Lung (tissue), 12 donors: ENCODE data around the gene PIGH. TPM values are rescaled to one million over a fixed set of nuclear protein-coding genes. Genes with fewer than 3 reads are reported as not detected.

Experiments used
- ATAC-seq: fragments of 200-7000 bp; cut with Tn5 transposase; one replicate; pipeline ENCODE4 v1.9.1; 2020; ENCODE audit warnings: moderate number of reproducible peaks; ENCODE audit not compliant: insufficient read depth, low FRiP score
- DNase-seq, 3 donors: peaks; one replicate each; pipeline ENCODE4 v3.0.0-alpha.2; 2013 to 2017
- H3K27ac ChIP-seq, 2 donors: one replicate each; pipeline ENCODE4 v1.5.1; 2013; ENCODE audit warnings: mild to moderate bottlenecking in 2 of 2, moderate library complexity in 2 of 2, control low read depth in 1 of 2, inconsistent platforms in 1 of 2, low read depth in 1 of 2, low read length in 1 of 2
- H3K27me3 ChIP-seq, 3 donors: one replicate each; pipeline ENCODE4 v1.5.1; 2013; ENCODE audit warnings: low read length in 2 of 3; ENCODE audit not compliant: control insufficient read depth in 3 of 3, insufficient read depth in 3 of 3
- H3K36me3 ChIP-seq, 4 donors: one replicate each; pipeline ENCODE4 v1.5.1; 2013; ENCODE audit warnings: low read length in 4 of 4, mild to moderate bottlenecking in 1 of 4, moderate library complexity in 1 of 4; ENCODE audit not compliant: control insufficient read depth in 4 of 4, insufficient read depth in 4 of 4
- H3K4me1 ChIP-seq, 5 donors: one replicate each; pipeline ENCODE4 v1.5.1; 2013; ENCODE audit warnings: low read length in 5 of 5, mild to moderate bottlenecking in 2 of 5, moderate library complexity in 1 of 5; ENCODE audit not compliant: control insufficient read depth in 5 of 5, insufficient read depth in 5 of 5
- H3K4me3 ChIP-seq: one replicate; pipeline ENCODE4 v1.5.1; 2013; ENCODE audit warnings: mild to moderate bottlenecking, control low read depth, moderate library complexity
- H3K9ac ChIP-seq, 2 donors: one replicate each; pipeline ENCODE4 v1.5.1; 2013; ENCODE audit warnings: low read length in 2 of 2, control low read depth in 1 of 2; ENCODE audit not compliant: insufficient read depth in 1 of 2
- H3K9me3 ChIP-seq, 4 donors: one replicate each; pipeline ENCODE4 v1.5.1; 2013; ENCODE audit warnings: low read length in 3 of 4, mild to moderate bottlenecking in 1 of 4, moderate library complexity in 1 of 4; ENCODE audit not compliant: control insufficient read depth in 4 of 4, insufficient read depth in 3 of 4
- WGBS, 2 donors: extraction: QIAGEN DNeasy Blood & Tissue Kit; methylation state at CpG; one replicate each; pipeline ENCODE4 v1.1.7; 2013; 5-methylcytosine and 5-hydroxymethylcytosine counted together
- polyA plus RNA-seq, 2 donors: library from polyadenylated mRNA; stranded (reverse); fragments of 200-250 nt; gene quantifications; one replicate each; pipeline ENCODE4 v1.2.1, GENCODE V29; 2013
- total RNA-seq, 2 donors: library from RNA; depleted of rRNA in 1 of 2; stranded (reverse); fragments of >200 nt in 1 of 2; gene quantifications; one replicate each; pipeline ENCODE4 v1.2.1, GENCODE V29; 2014 to 2021
- TF ChIP-seq, protein P1 (sequence below): IDR thresholded peaks from 2 replicates; pipeline ENCODE4 v1.5.1; 2012; ENCODE audit warnings: mild to moderate bottlenecking; ENCODE audit errors: control extremely low read depth, extremely low read depth
- donor health status: control.
- donor health status: control.
- donor health status: Bipolar disorder and iron deficiency.
- donor health status: healthy.
- donor health status: DM: yes; HTN: yes; CAD: no.

The PIGH gene
- total and polyA plus RNA-seq, 4 donors = 20.6 to 29.5 (median 22.1) TPM

DNA sequence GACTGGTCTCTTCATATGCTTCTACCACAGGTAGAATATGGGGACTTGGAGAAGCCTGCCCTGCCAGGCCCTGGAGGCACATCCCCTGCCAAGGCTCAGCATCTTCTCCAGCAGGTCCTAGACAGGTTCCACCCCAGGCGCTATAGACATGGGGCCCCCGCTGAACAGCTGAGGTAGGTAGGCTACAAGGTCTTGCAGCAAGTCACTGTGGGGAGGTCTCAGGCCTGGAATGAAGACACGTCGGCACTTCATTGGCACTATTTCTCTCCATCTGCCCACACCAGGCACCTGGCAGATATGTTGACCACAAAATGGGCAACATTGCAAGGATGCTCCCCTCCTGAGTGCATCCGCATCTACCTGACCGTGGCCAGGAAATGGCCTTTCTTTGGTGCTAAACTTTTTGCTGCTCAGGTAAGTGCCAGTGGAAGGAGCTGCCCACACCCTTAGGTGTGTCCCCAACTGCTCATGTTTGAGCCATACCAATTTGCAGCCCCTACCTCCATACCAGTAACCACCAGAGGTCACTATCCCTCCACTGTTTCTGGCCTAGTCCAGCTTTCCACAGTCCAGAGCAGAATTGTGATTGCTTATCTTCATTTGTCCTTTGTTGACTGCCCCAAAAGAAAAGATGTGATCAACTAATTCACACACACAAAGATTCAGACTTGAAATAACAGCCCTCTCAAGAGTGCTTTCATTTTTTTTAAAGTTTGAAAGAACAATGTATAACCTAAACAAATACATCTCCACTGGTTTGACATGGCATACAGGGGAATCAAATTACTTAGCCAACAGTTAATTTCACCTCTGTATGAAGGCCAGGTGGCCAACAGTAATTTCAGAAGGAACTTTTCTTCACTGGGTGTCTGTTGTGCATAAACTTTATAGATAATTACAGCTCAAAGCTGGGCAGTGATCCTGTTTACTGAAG, 16.1 kb downstream of the PIGH start:
- TF ChIP-seq, protein P1, sequence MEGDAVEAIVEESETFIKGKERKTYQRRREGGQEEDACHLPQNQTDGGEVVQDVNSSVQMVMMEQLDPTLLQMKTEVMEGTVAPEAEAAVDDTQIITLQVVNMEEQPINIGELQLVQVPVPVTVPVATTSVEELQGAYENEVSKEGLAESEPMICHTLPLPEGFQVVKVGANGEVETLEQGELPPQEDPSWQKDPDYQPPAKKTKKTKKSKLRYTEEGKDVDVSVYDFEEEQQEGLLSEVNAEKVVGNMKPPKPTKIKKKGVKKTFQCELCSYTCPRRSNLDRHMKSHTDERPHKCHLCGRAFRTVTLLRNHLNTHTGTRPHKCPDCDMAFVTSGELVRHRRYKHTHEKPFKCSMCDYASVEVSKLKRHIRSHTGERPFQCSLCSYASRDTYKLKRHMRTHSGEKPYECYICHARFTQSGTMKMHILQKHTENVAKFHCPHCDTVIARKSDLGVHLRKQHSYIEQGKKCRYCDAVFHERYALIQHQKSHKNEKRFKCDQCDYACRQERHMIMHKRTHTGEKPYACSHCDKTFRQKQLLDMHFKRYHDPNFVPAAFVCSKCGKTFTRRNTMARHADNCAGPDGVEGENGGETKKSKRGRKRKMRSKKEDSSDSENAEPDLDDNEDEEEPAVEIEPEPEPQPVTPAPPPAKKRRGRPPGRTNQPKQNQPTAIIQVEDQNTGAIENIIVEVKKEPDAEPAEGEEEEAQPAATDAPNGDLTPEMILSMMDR = peak; percentile 42
- WGBS, 2 donors = 87 to 89% methylated on average over 6 of the region's 6 CpGs
- Histone ChIP-seq H3K4me3 (no peak overlapping the region), H3K4me1 (no peaks in the 10 kb centered on the region), H3K27ac (no peak overlapping the region), H3K36me3 (peaks cover 4 to 14% (median 10%) of the 10 kb centered on the region in 4 donors), H3K27me3 (no peaks in the 10 kb centered on the region), H3K9ac (no peak overlapping the region), H3K9me3 (no peaks in the 10 kb centered on the region)
- DNase-seq = peak; percentile 45 to 65 (median 56)
- ATAC-seq = peak; percentile 71

DNA sequence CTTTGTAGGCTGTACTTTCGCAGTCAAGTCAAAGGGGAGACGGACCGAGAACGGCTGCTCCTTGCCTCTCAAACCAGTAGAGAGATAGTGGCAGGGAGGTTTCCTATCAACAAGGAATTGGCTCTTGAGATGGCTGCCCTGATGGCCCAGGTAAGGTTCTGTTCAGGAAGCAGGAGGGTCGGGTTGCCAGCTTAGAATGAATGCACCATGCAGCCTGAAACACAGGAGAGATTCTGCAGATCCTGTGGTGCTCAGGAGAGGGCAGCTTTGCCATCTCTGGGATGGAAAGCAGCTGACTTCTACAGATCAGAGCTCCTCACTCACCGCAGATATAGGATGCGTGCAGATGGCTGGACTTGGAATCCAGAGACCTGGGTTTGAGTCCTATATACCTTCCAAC, 18.0 kb downstream of the PIGH start:
- Histone ChIP-seq H3K4me1 (no peaks in the 10 kb centered on the region), H3K9ac (no peak overlapping the region), H3K27me3 (no peaks in the 10 kb centered on the region), H3K27ac (no peak overlapping the region), H3K9me3 (no peaks in the 10 kb centered on the region), H3K36me3 (peaks cover 0 to 7% (median 1%) of the 10 kb centered on the region in 4 donors), H3K4me3 (no peak overlapping the region)
- DNase-seq (no peak), ATAC-seq (no peak)
- 86 to 91% methylated on average over 7 of the region's 7 CpGs for WGBS, 2 donors
- TF ChIP-seq, protein P1 = no peak

DNA sequence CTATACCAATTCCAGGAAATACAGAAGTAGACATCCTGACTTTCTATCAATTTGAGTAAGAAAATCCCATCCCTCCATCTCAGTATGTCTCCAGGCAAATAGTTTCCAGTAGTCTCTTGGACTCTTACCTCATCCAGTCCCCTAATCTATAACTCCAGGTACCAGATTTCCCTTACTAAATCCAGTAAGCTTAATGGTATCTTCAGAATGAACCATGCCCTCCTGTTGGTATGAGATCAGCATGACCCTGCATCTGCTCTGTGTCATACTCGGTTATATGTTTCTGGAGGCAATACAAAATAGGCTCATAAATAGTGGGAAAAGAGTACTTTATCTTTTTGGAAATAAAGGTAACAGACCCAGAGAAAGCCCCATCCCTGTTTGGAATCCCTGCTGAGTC, 18.4 kb downstream of the PIGH start:
- Histone ChIP-seq H3K27me3 (no peaks in the 10 kb centered on the region), H3K27ac (no peak overlapping the region), H3K36me3 (peaks cover 0 to 4% (median 0%) of the 10 kb centered on the region in 4 donors), H3K4me3 (no peak overlapping the region), H3K9me3 (no peaks in the 10 kb centered on the region), H3K4me1 (no peaks in the 10 kb centered on the region), H3K9ac (no peak overlapping the region)
- DNase-seq (no peak), ATAC-seq (no peak)
- TF ChIP-seq, protein P1 = no peak
- 93 to 97% methylated on average over 1 of the region's 1 CpG for WGBS, 2 donors
